Cardiac muscle cell (in vitro differentiated cells and primary cell): ENCODE results near the gene ACVR1. TPM values are rescaled to one million over a fixed set of nuclear protein-coding genes. Genes with fewer than 3 reads are reported as not detected.

Experiments
- DNase-seq, 2 donors: peaks; one replicate each; pipeline versions ENCODE4 v3.0.0 to v3.0.0-alpha.2; 2010 to 2017; ENCODE audit warnings: low read depth in 1 of 2, low spot score in 1 of 2
- H3K27ac ChIP-seq: fragments of 200-600 bp; sonication (generic); 2 replicates; pipeline ENCODE4 v1.5.1; 2016
- H3K27me3 ChIP-seq: fragments of 200-600 bp; sonication (generic); 2 replicates; pipeline ENCODE4 v1.6.0; 2016; ENCODE audit warnings: control low read depth
- H3K36me3 ChIP-seq: fragments of 200-600 bp; sonication (generic); 2 replicates; pipeline ENCODE4 v1.5.1; 2016; ENCODE audit warnings: control low read depth
- H3K4me1 ChIP-seq: fragments of 200-600 bp; sonication (generic); 2 replicates; pipeline ENCODE4 v1.8.1; 2017; ENCODE audit warnings: low read depth, mild to moderate bottlenecking, mixed run types
- H3K4me3 ChIP-seq: fragments of 200-600 bp; sonication (generic); 2 replicates; pipeline ENCODE4 v1.5.1; 2016; ENCODE audit warnings: mild to moderate bottlenecking
- H3K9me3 ChIP-seq: fragments of 200-600 bp; sonication (generic); 2 replicates; pipeline ENCODE4 v1.5.1; 2017; ENCODE audit warnings: low read depth, mild to moderate bottlenecking, control low read depth
- polyA plus RNA-seq: library from polyadenylated mRNA; unstranded; fragments of >200 nt; fragmentation: Nextera tagmentation; extraction: Ambion mirVana; gene quantifications from 2 replicates; pipeline ENCODE4 v1.2.1, GENCODE V29; 2016
- total RNA-seq: library from RNA; depleted of rRNA; stranded (reverse); fragments of >200 nt; gene quantifications from 2 replicates; pipeline ENCODE4 v1.2.3, GENCODE V29; 2016
- TF ChIP-seq, protein P1 (sequence below): IDR thresholded peaks from 2 replicates; pipeline ENCODE4 v1.5.1; 2012; ENCODE audit warnings: low read depth, mild to moderate bottlenecking, low read length

ACVR1 gene
- total and polyA plus RNA-seq, 2 experiments from 2014 or later = 7.5 to 12.9 TPM

DNA sequence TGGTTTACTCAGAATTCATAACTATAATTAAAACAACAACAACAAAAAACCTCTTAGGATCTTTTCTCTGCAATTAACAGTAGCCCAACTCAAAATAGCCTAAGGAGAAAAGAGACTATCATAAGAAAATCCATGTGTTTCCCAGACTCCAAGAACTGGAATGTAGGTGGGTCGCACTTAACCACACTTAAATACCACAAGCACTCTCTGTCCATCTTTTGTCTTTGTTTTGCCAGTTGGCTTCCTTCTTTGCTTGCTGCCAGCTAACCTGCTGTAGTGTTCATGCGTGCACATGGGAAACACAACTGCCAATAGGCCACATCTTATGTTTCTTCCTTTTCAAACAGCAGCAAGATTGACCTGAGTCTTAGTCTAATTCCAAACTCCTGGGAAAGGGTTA, 24.1 kb upstream of the ACVR1 start:
- Histone ChIP-seq H3K36me3 (no peaks in the 10 kb centered on the region), H3K4me3 (no peak overlapping the region), H3K4me1 (no peaks in the 10 kb centered on the region), H3K9me3 (no peaks in the 10 kb centered on the region), H3K27ac (no peak overlapping the region), H3K27me3 (no peaks in the 10 kb centered on the region)
- TF ChIP-seq, protein P1, sequence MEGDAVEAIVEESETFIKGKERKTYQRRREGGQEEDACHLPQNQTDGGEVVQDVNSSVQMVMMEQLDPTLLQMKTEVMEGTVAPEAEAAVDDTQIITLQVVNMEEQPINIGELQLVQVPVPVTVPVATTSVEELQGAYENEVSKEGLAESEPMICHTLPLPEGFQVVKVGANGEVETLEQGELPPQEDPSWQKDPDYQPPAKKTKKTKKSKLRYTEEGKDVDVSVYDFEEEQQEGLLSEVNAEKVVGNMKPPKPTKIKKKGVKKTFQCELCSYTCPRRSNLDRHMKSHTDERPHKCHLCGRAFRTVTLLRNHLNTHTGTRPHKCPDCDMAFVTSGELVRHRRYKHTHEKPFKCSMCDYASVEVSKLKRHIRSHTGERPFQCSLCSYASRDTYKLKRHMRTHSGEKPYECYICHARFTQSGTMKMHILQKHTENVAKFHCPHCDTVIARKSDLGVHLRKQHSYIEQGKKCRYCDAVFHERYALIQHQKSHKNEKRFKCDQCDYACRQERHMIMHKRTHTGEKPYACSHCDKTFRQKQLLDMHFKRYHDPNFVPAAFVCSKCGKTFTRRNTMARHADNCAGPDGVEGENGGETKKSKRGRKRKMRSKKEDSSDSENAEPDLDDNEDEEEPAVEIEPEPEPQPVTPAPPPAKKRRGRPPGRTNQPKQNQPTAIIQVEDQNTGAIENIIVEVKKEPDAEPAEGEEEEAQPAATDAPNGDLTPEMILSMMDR = no peak
- DNase-seq = no peak

DNA sequence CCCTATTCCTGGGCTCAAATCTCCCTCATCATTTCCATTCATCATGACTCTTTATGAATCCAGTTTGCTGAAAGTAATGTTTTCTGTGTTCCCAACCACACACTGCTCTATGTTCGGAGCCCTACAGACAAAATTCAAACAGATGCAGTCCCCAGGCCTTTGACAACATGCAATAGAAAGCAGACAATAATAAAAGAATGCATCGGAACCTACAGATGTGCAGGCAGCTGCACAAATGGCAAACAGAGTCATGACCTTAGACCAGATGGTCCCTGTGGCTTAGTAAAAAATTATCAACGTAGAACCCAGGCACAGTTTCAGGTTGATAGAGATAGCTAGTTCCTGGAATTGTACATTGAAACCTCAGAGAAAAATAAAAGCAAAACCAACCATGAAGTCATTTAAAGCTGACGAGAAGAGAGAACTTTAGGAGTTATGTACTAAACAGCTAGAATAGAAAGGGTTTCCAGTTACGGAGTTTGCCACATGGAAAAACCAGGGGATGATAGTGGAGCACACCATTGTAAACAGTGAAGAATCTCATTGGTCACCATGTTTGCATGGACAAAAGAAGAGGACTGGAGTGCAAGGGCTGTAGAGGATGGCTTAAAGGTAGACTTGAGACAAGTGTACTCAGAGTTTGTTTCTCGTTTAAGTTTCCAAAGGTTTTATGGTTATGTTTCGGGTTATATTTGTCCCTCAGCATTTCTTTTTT, 23.2 kb upstream of the ACVR1 start:
- TF ChIP-seq, protein P1 = no peak
- no peak for DNase-seq
- Histone ChIP-seq H3K4me3 (no peak overlapping the region), H3K36me3 (no peaks in the 10 kb centered on the region), H3K27me3 (no peaks in the 10 kb centered on the region), H3K27ac (no peak overlapping the region), H3K4me1 (no peaks in the 10 kb centered on the region), H3K9me3 (no peaks in the 10 kb centered on the region)

DNA sequence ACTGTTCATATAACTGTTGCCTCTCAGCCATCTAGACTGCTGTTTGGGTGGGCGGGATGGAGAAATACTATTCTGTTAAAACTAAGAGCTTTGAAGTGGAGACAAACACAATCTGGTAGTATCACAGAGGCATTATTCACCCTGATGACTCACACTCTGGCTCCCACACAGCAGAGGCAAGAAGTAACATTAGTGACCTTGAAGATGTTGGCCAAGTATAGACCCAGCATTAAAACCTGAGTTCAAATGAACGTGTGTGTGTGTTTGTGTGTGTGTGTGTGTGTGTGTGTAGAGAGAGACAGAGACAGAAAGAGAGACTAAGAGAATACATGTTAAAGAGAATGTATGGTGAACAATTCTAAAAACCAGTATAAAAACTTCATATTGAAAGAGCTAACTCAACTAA, 22.5 kb upstream of the ACVR1 start:
- Histone ChIP-seq H3K27me3 (no peaks in the 10 kb centered on the region), H3K36me3 (no peaks in the 10 kb centered on the region), H3K4me3 (no peak overlapping the region), H3K27ac (no peak overlapping the region), H3K4me1 (no peaks in the 10 kb centered on the region), H3K9me3 (no peaks in the 10 kb centered on the region)
- DNase-seq = peak in 1 of 2 donors; percentile 82
- TF ChIP-seq, protein P1 = no peak

DNA sequence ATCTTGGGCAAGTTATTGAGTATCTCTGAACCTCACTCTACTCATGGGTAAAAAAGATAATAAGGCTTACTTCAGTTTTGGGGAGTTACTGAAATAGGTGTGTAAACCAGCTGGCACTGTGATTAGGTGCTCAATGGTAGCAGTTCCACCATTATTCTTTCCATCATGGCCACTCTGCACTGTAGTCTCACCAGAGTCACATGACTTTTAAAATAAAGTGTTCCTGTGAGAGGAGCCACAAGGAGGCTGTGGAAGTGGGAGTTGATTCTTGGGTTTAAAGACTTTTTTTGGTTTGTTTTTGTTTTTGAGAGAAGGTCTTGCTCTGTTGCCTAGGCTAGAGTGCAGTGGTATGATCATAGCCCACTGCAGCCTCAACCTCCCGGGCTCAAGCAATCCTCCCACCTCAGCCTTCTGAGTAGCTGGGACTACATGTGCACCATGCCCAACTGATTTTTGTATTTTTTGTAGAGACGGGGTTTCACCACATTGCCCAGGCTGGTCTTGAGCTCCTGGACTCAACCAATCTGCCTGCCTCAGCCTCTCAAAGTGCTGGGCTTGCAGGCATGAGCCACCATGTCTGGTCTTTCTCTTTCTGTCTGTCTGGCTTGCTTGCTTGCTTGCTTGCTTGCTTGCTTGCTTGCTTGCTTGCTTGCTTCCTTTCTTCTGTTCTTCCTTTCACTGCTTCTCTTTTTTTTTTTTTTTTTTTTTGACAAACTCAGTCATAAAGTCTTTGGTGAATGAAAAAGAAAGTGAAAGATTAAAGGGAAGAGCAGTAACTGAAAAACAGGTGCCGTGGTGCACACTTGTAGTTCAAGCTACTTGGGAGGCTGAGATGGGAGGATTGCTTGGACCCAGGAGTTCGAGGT, 21.2 kb upstream of the ACVR1 start:
- no peak for DNase-seq
- Histone ChIP-seq H3K36me3 (no peaks in the 10 kb centered on the region), H3K27me3 (no peaks in the 10 kb centered on the region), H3K9me3 (no peaks in the 10 kb centered on the region), H3K27ac (no peak overlapping the region), H3K4me1 (no peaks in the 10 kb centered on the region), H3K4me3 (no peak overlapping the region)
- TF ChIP-seq, protein P1 = no peak

DNA sequence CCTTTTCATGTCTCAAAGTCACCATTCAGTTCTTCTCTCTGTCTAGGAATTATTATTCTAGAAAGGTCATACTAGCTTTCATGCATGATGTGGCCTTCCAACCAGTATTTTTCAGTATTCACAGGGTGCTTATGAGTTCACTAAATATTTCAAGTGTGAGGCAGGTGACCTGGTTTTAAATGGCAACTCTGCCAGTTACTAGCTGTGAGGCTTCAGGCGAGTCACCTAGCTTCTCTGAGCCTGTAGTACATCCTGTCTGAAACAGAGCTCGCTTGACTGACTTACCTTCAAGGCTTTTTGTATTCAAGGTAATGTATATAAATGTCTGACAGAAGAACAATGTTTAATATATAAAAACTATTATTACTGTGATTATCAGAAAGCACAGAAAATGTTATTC, 19.4 kb upstream of the ACVR1 start:
- H3K4me3 ChIP-seq = no peak overlapping the region
- no peaks in the 10 kb centered on the region for H3K36me3 ChIP-seq
- H3K27me3 ChIP-seq = no peaks in the 10 kb centered on the region
- TF ChIP-seq, protein P1 = no peak
- H3K4me1 ChIP-seq = no peaks in the 10 kb centered on the region
- DNase-seq = no peak
- H3K27ac ChIP-seq = no peak overlapping the region
- H3K9me3 ChIP-seq = no peaks in the 10 kb centered on the region
